ENCODE measurements around the gene CDCA5.

Gene CDCA5

GRCh38 chr11:65083834-65084597 lies at the start of gene CDCA5, which contains the start of gene ZFPL1:
CDCA5 (minus strand) TSS chr11:65084040; CDS start chr11:65083978, 62 bp downstream.
ZFPL1 (plus strand) TSS chr11:65084222; CDS start chr11:65084699, 477 bp downstream.
- peak; percentile 97 for DNase-seq (ENCODE audit: low spot score)

- peak; percentile 78 for DNase-seq (ENCODE audit: low spot score)
Measured at GRCh38 chr11:65132988-65133700, 49.3 kb upstream of the CDCA5 start.

GRCh38 chr11:65132238-65132987 lies 48.6 kb upstream of the CDCA5 start:
- peak; percentile 94 for DNase-seq (ENCODE audit: low spot score)

- DNase-seq (ENCODE audit: low spot score), result no peak
Measured at GRCh38 chr11:65131895-65132237, 48.0 kb upstream of the CDCA5 start.

- peak; percentile 54 for DNase-seq (ENCODE audit: low spot score)
Measured at GRCh38 chr11:65131417-65131776, 47.6 kb upstream of the CDCA5 start.

- DNase-seq (ENCODE audit: low spot score), result peak; percentile 61
Measured at GRCh38 chr11:65130631-65131416, 47.0 kb upstream of the CDCA5 start.

GRCh38 chr11:65129649-65130441 lies 46.0 kb upstream of the CDCA5 start:
- DNase-seq (ENCODE audit: low spot score), result peak; percentile 80

GRCh38 chr11:65128182-65129145 lies 44.6 kb upstream of the CDCA5 start:
- no peak for DNase-seq (ENCODE audit: low spot score)

GRCh38 chr11:65127473-65128181 lies 43.8 kb upstream of the CDCA5 start:
- DNase-seq (ENCODE audit: low spot score), result no peak

- no peak for DNase-seq (ENCODE audit: low spot score)
Measured at GRCh38 chr11:65126624-65127274, 42.9 kb upstream of the CDCA5 start.

- no peak for DNase-seq (ENCODE audit: low spot score)
Measured at GRCh38 chr11:65125197-65126056, 41.6 kb upstream of the CDCA5 start.

- no peak for DNase-seq (ENCODE audit: low spot score)
Measured at GRCh38 chr11:65124480-65125196, 40.8 kb upstream of the CDCA5 start.

GRCh38 chr11:65121865-65122696 lies 38.2 kb upstream of the CDCA5 start, which contains the start of the genes FAU and MRPL49:
FAU (minus strand) TSS chr11:65122134; CDS start chr11:65121813, 321 bp downstream.
MRPL49 (plus strand) TSS chr11:65122321; CDS start chr11:65122347, 26 bp downstream.
- DNase-seq (ENCODE audit: low spot score), result peak; percentile 98

GRCh38 chr11:65121447-65121864 lies 37.6 kb upstream of the CDCA5 start:
- peak; percentile 45 for DNase-seq (ENCODE audit: low spot score)

GRCh38 chr11:65120831-65121230 lies 37.0 kb upstream of the CDCA5 start:
- DNase-seq (ENCODE audit: low spot score), result no peak

- peak; percentile 50 for DNase-seq (ENCODE audit: low spot score)
Measured at GRCh38 chr11:65119670-65119995, 35.8 kb upstream of the CDCA5 start.
